ENCODE results near the gene C1orf232.

The C1orf232 gene

GRCh38 chr1:26168410-26169197 is at the start of gene C1orf232:
C1orf232 (minus strand) TSS chr1:26168963; CDS start chr1:26168499, 464 bp downstream.
- DNase-seq = peak in 1 of 2 experiments; percentile 58

- DNase-seq = no peak
Observed at GRCh38 chr1:26215246-26215645, 46.5 kb upstream of the C1orf232 start.

- no peak for DNase-seq
Observed at GRCh38 chr1:26213335-26213905, 44.7 kb upstream of the C1orf232 start.

GRCh38 chr1:26212726-26213125 is 44.0 kb upstream of the C1orf232 start:
- no peak for DNase-seq

- DNase-seq = no peak
Observed at GRCh38 chr1:26210147-26210870, 41.5 kb upstream of the C1orf232 start.

GRCh38 chr1:26203642-26204318 is 35.0 kb upstream of the C1orf232 start:
- no peak for DNase-seq

- no peak for DNase-seq
Observed at GRCh38 chr1:26200413-26200812, 31.6 kb upstream of the C1orf232 start.

GRCh38 chr1:26197813-26198212 is 29.1 kb upstream of the C1orf232 start:
- no peak for DNase-seq

- no peak for DNase-seq
Observed at GRCh38 chr1:26197301-26197700, 28.5 kb upstream of the C1orf232 start.

- DNase-seq = no peak
Observed at GRCh38 chr1:26195805-26196204, 27.0 kb upstream of the C1orf232 start.

GRCh38 chr1:26191739-26192138 is 23.0 kb upstream of the C1orf232 start:
- DNase-seq = no peak

GRCh38 chr1:26190373-26190987 is 21.7 kb upstream of the C1orf232 start, which contains the start of gene CATSPER4:
CATSPER4 (plus strand) TSS chr1:26190602; CDS start chr1:26190628, 26 bp downstream.
- DNase-seq = peak in 1 of 2 experiments; percentile 27

GRCh38 chr1:26189751-26190275 is 21.1 kb upstream of the C1orf232 start:
- DNase-seq = no peak

- DNase-seq = no peak
Observed at GRCh38 chr1:26189331-26189730, 20.6 kb upstream of the C1orf232 start.

GRCh38 chr1:26188477-26188876 is 19.7 kb upstream of the C1orf232 start:
- no peak for DNase-seq

- no peak for DNase-seq
Observed at GRCh38 chr1:26187882-26188281, 19.1 kb upstream of the C1orf232 start.

- DNase-seq = no peak
Observed at GRCh38 chr1:26184883-26185282, 16.1 kb upstream of the C1orf232 start.

GRCh38 chr1:26184086-26184485 is 15.3 kb upstream of the C1orf232 start:
- no peak for DNase-seq

GRCh38 chr1:26182383-26182696 is 13.6 kb upstream of the C1orf232 start:
- no peak for DNase-seq

GRCh38 chr1:26181586-26182382 is 13.0 kb upstream of the C1orf232 start:
- DNase-seq = no peak

GRCh38 chr1:26180010-26180506 is 11.3 kb upstream of the C1orf232 start:
- no peak for DNase-seq
